IPS DF 6.9 (cell line): ENCODE data around the gene PCDHGA8.

Source experiments
- DNase-seq: peaks from one replicate; pipeline ENCODE4 v3.0.0-alpha.2; 2013; ENCODE audit warnings: low read depth, low spot score
- H3K27ac ChIP-seq: one replicate; pipeline ENCODE4 v1.5.1; 2013; ENCODE audit warnings: low read length, control low read depth
- H3K27me3 ChIP-seq: 2 replicates; pipeline ENCODE4 v1.6.1; 2013; ENCODE audit warnings: mild to moderate bottlenecking, low read length; ENCODE audit not compliant: control insufficient read depth, insufficient read depth
- H3K36me3 ChIP-seq: 2 replicates; pipeline ENCODE4 v1.6.1; 2013; ENCODE audit warnings: low read length; ENCODE audit not compliant: control insufficient read depth, insufficient read depth
- H3K4me1 ChIP-seq: 2 replicates; pipeline ENCODE4 v1.6.1; 2013; ENCODE audit warnings: low read length; ENCODE audit not compliant: control insufficient read depth, insufficient read depth
- H3K4me3 ChIP-seq: 2 replicates; pipeline ENCODE4 v1.5.1; 2013; ENCODE audit warnings: mild to moderate bottlenecking, low read length
- H3K9me3 ChIP-seq: 2 replicates; pipeline ENCODE4 v1.6.1; 2013; ENCODE audit warnings: low read length, inconsistent platforms; ENCODE audit not compliant: control insufficient read depth, insufficient read depth
- WGBS: extraction: QIAGEN DNeasy Blood & Tissue Kit; methylation state at CpG from one replicate; pipeline ENCODE4 v1.1.7; 2013; ENCODE audit warnings: mixed read lengths, missing lambda C conversion rate; ENCODE audit not compliant: insufficient read length, insufficient coverage; 5-methylcytosine and 5-hydroxymethylcytosine counted together

PCDHGA8 gene

DNA sequence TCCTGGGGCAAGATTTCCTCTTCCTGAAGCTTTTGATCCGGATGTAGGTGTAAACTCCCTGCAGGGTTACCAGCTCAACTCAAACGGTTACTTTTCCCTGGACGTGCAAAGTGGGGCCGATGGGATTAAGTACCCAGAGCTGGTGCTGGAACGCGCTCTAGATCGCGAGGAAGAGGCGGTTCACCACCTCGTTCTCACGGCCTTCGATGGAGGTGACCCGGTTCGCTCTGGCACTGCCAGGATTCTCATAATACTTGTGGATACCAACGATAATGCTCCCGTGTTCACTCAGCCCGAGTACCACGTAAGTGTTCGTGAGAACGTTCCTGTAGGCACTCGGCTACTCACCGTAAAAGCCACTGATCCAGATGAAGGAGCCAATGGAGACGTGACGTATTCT is 36.8 kb upstream of the PCDHGA8 start:
- H3K27me3 ChIP-seq = no peaks in the 10 kb centered on the region
- no CpG with 5 or more reads among the region's 24 CpGs for WGBS

DNA sequence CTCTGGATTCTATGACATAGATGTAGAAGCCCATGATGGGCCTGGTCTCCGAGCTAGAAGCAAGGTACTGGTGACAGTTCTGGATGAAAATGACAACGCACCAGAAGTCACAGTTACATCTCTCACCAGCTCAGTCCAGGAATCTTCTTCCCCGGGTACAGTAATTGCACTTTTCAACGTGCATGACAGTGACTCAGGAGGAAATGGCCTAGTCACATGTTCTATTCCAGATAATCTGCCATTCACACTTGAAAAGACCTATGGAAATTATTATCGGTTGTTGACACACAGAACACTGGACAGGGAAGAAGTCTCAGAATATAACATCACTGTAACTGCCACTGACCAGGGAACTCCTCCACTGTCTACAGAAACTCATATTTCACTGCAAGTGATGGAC is 36.3 kb upstream of the PCDHGA8 start:
- Histone ChIP-seq H3K27me3 (no peaks in the 10 kb centered on the region), H3K4me1 (no peaks in the 10 kb centered on the region), H3K27ac (no peak overlapping the region), H3K4me3 (no peak overlapping the region), H3K9me3 (peaks cover 2% of the 10 kb centered on the region; the same call in 1 of the 2 replicates), H3K36me3 (no peaks in the 10 kb centered on the region)
- no CpG with 5 or more reads among the region's 5 CpGs for WGBS
- no peak for DNase-seq

More for the DNA sequence above, 36.8 kb upstream of the PCDHGA8 start:
- Histone ChIP-seq H3K27ac (no peak overlapping the region), H3K9me3 (peaks cover under 1% of the 10 kb centered on the region), H3K4me1 (no peaks in the 10 kb centered on the region), H3K4me3 (no peak overlapping the region), H3K36me3 (no peaks in the 10 kb centered on the region)
- DNase-seq = no peak

DNA sequence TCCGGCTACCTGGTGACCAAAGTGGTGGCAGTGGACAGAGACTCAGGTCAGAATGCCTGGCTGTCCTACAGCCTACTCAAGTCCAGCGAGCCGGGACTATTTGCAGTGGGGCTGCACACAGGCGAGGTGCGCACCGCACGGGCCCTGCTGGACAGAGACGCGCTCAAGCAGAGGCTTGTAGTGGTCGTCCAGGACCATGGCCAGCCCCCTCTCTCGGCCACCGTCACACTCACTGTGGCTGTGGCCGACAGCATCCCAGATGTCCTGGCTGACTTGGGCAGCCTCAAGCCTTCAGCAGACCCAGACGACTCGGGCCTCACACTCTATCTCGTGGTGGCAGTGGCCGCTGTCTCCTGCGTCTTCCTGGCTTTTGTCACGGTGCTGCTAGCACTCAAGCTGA is 35.5 kb upstream of the PCDHGA8 start:
- H3K4me1 ChIP-seq = no peaks in the 10 kb centered on the region
- no peak for DNase-seq
- H3K27me3 ChIP-seq = no peaks in the 10 kb centered on the region
- no peak overlapping the region for H3K27ac ChIP-seq
- 0 out of 2 replicates have a peak, but pooled peaks cover 2% of the 10 kb centered on the region for H3K9me3 ChIP-seq
- no peak overlapping the region for H3K4me3 ChIP-seq
- H3K36me3 ChIP-seq = no peaks in the 10 kb centered on the region
- WGBS = no CpG with 5 or more reads among the region's 19 CpGs

DNA sequence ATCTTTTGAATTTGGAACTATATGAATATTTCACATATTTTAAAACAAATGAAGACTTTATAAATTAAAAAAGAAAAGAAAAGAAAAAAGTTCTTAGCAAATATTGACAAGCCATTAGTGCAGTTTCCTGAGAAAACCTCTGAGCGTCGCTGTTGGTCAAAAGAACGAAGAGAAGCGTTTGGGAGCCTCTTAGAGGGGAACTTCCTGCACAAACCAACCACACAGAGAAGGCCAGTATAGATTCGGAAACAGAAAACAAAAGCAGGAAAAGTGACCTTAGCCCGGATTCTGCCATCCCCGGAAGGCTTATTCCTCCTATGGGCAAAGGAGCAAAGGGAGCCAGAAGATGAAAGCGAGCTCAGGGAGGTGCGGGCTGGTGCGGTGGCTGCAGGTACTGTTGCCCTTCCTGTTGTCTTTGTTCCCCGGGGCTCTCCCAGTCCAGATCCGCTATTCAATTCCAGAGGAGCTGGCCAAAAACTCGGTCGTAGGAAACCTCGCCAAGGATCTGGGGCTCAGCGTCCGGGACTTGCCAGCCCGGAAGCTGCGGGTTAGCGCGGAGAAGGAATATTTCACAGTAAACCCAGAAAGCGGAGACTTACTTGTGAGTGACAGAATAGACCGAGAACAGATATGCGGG is 32.5 kb upstream of the PCDHGA8 start, which contains the start of gene PCDHGB2:
Gene PCDHGB2 (plus strand): TSS at position 205 of the 637 bp plus-strand sequence. CDS start 142 bp downstream, at position 347.
- H3K27ac ChIP-seq = no peak within 1 kb of the TSS
- H3K27me3 ChIP-seq = no peaks in the 10 kb centered on the region
- H3K4me1 ChIP-seq = no peaks in the 10 kb centered on the region
- DNase-seq = no peak
- WGBS = no CpG with 5 or more reads among the region's 24 CpGs
- peaks cover 4% of the 10 kb centered on the region for H3K36me3 ChIP-seq
- peaks cover 7% of the 10 kb centered on the region for H3K9me3 ChIP-seq
- H3K4me3 ChIP-seq = no peak within 1 kb of the TSS

DNA sequence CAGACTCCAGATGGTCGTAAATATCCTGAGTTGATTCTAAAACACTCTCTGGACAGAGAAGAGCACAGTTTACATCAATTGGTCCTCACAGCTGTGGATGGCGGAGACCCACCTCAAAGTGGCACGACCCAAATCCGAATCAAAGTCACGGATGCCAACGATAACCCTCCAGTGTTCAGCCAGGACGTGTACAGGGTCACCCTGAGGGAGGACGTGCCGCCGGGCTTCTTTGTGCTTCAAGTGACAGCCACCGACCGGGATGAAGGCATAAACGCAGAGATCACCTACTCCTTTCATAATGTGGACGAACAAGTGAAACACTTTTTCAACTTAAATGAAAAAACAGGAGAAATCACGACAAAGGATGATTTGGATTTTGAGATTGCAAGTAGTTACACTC is 31.7 kb upstream of the PCDHGA8 start:
- Histone ChIP-seq H3K9me3 (peaks cover 7% of the 10 kb centered on the region), H3K36me3 (peaks cover 4% of the 10 kb centered on the region), H3K4me1 (no peaks in the 10 kb centered on the region), H3K27ac (no peak overlapping the region), H3K4me3 (no peak overlapping the region), H3K27me3 (no peaks in the 10 kb centered on the region)
- no peak for DNase-seq
- WGBS = no CpG with 5 or more reads among the region's 15 CpGs

DNA sequence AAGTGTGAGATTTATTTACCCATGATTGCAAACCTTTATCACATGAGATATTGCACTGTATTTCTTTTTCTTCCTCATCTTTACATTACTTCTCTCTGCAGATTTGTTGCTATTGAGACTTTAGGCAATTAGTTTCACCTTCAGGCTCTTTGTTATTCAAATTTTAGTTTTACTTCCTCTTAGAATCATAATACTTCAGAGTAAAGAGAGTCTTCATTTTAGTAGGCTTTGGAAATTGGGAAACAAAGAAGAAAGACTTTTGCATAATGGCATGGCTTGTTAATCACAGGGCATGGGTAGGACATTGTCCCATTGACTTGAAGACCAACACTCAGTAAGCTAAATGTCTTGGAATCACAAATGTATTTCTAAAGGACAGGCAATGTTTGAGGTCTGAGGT is 29.7 kb upstream of the PCDHGA8 start:
- Histone ChIP-seq H3K27me3 (no peaks in the 10 kb centered on the region), H3K4me3 (no peak overlapping the region), H3K4me1 (no peaks in the 10 kb centered on the region), H3K36me3 (peaks cover 7% of the 10 kb centered on the region), H3K27ac (no peak overlapping the region), H3K9me3 (peaks cover 7% of the 10 kb centered on the region)
- DNase-seq = no peak

DNA sequence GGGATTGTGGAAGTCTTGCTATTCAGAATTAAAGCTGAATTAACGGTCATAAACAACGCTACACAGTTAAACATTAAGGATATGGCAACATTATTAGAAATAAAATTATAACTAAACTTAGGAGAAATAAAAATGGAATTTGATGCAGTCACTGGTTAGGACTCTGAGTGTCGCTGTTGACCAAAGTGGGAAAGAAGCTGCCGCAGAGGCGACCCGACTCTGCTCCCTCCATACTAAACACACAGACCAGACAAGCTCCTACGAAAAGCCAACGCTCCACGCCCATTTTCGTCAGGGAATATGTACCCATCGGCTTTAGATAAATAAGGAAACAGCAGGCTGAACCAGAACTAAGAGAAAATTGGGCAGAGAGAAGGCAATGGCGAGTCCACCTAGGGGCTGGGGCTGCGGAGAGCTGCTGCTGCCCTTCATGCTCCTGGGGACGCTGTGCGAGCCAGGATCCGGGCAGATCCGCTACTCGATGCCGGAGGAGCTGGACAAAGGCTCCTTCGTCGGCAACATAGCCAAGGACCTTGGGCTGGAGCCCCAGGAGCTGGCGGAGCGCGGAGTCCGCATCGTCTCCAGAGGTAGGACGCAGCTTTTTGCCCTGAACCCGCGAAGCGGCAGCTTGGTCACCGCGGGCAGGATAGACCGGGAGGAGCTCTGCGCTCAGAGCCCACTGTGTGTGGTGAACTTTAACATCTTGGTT is 28.3 kb upstream of the PCDHGA8 start, which contains the start of gene PCDHGA5:
Gene PCDHGA5 (plus strand): TSS at position 211 of the 709 bp plus-strand sequence. CDS start 169 bp downstream, at position 380.
- no peaks in the 10 kb centered on the region for H3K4me1 ChIP-seq
- peaks cover 7% of the 10 kb centered on the region for H3K9me3 ChIP-seq
- H3K27me3 ChIP-seq = no peaks in the 10 kb centered on the region
- WGBS = no CpG with 5 or more reads among the region's 34 CpGs
- no peak within 1 kb of the TSS for H3K4me3 ChIP-seq
- no peak for DNase-seq
- H3K36me3 ChIP-seq = peaks cover 7% of the 10 kb centered on the region
- H3K27ac ChIP-seq = no peak within 1 kb of the TSS

DNA sequence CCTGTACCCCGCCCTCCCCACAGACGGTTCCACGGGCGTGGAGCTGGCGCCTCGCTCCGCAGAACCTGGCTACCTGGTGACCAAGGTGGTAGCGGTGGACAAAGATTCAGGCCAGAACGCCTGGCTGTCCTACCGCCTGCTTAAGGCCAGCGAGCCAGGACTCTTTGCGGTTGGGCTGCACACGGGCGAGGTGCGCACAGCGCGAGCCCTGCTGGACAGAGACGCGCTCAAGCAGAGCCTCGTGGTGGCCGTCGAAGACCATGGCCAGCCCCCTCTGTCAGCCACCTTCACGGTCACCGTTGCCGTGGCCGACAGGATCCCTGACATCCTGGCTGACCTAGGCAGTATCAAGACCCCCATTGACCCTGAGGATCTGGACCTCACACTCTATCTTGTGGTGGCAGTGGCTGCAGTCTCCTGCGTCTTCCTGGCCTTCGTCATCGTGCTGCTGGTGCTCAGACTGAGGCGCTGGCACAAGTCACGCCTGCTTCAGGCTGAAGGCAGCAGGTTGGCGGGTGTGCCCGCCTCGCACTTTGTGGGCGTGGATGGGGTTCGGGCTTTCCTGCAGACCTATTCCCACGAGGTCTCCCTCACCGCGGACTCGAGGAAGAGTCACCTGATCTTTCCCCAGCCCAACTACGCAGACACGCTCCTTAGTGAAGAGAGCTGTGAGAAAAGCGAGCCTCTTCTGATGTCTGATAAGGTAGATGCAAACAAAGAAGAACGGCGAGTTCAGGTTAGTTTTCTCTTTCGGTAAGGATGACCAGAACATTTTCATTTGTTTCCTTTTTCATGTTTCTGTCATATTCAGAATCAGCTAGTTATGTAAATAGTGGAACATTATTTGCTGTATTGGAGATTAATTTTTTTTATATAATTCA is 26.2 kb upstream of the PCDHGA8 start:
- H3K9me3 ChIP-seq = peaks cover 5% of the 10 kb centered on the region
- H3K4me1 ChIP-seq = no peaks in the 10 kb centered on the region
- H3K36me3 ChIP-seq = peaks cover 7% of the 10 kb centered on the region
- no peak for DNase-seq
- no peak overlapping the region for H3K4me3 ChIP-seq
- WGBS = no CpG with 5 or more reads among the region's 46 CpGs
- H3K27ac ChIP-seq = no peak overlapping the region
- H3K27me3 ChIP-seq = no peaks in the 10 kb centered on the region

DNA sequence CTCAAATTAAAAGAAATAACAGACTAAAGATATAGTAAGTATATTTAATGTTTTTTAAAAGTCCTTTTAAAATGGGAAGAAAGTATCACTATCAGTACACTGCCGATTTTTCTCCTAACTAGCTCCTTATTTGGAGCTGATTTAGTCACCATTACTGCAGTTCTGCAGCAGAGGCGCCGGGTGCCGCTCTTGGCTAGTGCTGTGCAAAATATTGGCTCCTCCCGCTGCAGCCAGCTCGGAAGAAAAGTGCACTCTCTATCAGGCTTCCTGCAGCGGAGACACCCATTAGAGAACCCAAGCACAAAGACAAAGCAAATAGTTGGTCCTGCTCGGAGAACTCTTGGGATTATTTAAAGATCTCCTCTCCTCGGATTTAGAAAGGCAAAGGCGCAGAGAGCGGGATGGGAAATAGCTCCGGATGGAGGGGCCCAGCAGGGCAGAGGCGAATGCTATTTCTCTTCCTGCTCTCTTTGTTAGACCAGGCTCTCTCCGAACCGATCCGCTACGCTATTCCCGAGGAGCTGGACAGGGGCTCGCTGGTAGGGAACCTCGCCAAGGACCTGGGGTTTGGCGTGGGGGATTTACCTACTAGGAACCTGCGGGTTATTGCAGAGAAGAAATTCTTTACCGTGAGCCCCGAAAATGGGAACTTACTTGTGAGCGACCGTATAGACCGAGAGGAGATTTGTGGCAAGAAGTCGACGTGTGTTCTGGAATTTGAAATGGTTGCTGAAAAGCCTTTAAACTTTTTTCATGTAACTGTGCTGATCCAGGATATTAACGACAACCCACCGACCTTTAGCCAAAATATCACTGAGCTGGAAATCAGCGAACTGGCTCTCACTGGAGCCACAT is 22.2 kb upstream of the PCDHGA8 start, which contains the start of gene PCDHGB3:
Gene PCDHGB3 (plus strand): TSS at position 249 of the 855 bp plus-strand sequence. CDS start 153 bp downstream, at position 402.
- H3K4me1 ChIP-seq = no peaks in the 10 kb centered on the region
- H3K27ac ChIP-seq = no peak within 1 kb of the TSS
- H3K27me3 ChIP-seq = no peaks in the 10 kb centered on the region
- no CpG with 5 or more reads among the region's 32 CpGs for WGBS
- peaks cover 3% of the 10 kb centered on the region; the same call in 1 of the 2 replicates for H3K36me3 ChIP-seq
- no peaks in the 10 kb centered on the region; the same call in 1 of the 2 replicates for H3K9me3 ChIP-seq
- DNase-seq = no peak
- H3K4me3 ChIP-seq = no peak within 1 kb of the TSS
